ENCODE measurements around the gene SPATA45.
A peak's percentile ranks its signal among the peaks of the same experiment; 100 is the strongest.
"Not testable (repeated sequence)": the region's sequence is repeated elsewhere in the genome, so short reads cannot be mapped to it uniquely, and the experiment has no call there.

Gene SPATA45

DNA sequence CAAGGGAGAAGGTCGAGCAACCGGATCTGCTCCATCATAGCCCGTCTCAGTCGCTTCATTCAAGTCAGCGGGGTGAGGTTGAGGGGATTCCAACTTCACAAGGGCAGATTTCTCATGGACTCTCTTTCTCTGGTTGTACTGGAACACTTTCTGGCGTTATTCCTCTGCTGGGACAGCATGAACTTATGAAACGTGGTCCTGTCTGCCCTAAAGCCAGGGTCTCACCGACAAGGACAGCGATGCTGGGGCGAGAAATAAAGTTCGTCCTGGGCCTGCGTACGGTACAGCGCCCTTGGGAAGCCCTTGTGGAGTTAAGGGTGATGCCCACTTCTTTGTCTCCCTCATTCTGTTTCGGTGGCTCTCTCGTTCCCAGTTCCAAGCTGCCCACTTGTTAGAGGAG, 9.3 kb upstream of the SPATA45 start:
- ATAC-seq, result no peak
- no peak overlapping the region for H3K27ac Mint-ChIP-seq

DNA sequence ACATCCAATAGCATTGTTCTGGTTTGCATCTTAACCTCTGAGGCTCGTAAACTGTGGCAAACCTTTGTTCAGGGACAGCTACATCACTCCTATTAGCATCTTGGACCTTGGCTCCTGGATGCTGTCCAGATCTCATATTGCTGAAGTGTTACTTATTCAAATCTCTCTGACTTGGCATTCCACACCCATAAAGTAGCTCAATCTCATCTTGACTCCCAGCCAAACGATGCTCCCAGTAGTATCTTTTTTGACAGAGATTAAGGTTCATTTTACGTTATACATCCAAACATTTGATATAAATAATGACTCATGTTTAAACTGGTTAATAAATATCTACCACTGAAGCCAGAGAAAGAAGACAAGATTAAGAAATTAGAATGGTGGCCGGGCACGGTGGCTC, 6.2 kb upstream of the SPATA45 start:
- Mint-ChIP-seq H3K36me3 (peaks cover 5% of the 10 kb centered on the region), H3K27ac (no peak overlapping the region), H3K9me3 (peaks cover 2% of the 10 kb centered on the region), H3K4me1 (peaks cover 6% of the 10 kb centered on the region), H3K4me3 (no peak overlapping the region)
- ATAC-seq (no peak), DNase-seq (ENCODE audit: low spot score in 2 of 2) (no peak)

More for the DNA sequence above, 9.3 kb upstream of the SPATA45 start:
- Mint-ChIP-seq H3K9me3 (peaks cover 2% of the 10 kb centered on the region), H3K4me1 (peaks cover 13% of the 10 kb centered on the region), H3K36me3 (peaks cover 12% of the 10 kb centered on the region), H3K4me3 (no peak overlapping the region)
- no peak for DNase-seq (ENCODE audit: low spot score in 2 of 2)

DNA sequence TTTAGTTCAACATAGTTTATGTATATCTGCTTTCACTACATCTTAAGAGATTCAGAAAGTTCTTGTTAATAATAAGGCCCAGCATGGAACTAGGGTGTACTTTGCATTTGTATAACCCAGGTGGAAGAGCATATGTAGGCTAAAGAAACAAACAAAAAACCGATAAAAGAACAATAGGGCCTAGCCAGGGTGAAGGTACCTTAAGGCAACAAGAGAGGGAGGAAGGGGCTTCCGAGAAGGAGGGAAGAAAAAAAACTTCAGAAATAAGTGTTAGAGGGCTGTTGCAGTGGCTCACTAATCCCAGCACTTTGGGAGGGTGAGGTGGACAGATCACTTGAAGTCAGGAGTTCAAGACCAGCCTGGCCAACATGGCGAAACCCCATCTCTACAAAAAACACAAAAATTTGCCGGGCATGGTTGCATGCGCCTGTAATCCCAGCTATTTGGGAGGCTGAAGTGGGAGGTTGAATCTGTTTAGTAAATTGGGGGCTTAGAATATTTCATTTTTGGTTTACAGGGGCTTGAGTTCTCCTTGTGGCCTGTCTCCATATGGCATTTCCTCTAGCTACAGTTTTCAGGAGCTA, 4.7 kb upstream of the SPATA45 start:
- H3K36me3 Mint-ChIP-seq, result no peaks in the 10 kb centered on the region
- H3K27ac Mint-ChIP-seq, result no peak overlapping the region
- H3K4me3 Mint-ChIP-seq, result no peak overlapping the region
- no peak for ATAC-seq
- peaks cover 2% of the 10 kb centered on the region for H3K9me3 Mint-ChIP-seq
- DNase-seq (ENCODE audit: low spot score in 2 of 2), result no peak
- no peaks in the 10 kb centered on the region for H3K4me1 Mint-ChIP-seq

DNA sequence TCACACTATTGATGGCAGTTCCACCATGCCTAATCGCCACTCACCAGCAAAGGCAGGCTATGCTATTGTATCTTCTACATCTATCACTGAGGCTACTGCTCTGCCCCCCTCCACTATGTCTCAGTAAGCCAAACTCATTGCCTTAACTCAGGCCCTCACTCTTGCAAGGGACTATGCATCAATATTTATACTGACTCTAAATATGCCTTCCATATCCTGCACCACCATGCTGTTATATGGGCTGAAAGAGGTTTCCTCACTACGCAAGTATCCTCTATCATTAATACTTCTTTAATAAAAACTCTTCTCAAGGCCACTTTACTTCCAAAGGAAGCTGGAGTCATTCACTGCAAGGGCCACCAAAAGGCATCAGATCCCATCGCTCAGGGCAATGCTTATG, 2.9 kb downstream of the SPATA45 start:
- not testable (repeated sequence) for H3K27ac Mint-ChIP-seq; ATAC-seq; H3K4me3 Mint-ChIP-seq; H3K4me1 Mint-ChIP-seq; H3K9me3 Mint-ChIP-seq; H3K36me3 Mint-ChIP-seq; DNase-seq (ENCODE audit: low spot score in 2 of 2)

DNA sequence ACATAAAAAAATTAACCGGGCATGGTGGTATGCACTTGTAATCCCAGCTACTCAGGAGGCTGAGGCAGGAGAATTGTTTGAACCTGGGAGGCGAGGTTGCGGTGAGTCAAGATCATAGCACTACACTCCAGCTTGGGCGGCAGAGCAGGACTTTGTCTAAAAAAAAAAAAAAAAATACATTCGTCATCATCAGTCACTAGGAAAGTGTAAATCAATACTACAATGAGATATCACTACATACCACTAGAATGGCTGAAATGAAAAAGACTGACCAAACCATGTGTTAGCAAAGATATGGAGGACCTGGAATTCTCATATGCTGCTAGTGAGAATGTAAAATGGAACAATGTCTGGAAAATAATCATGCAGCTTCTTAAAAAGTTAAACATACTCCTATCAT, 9.3 kb downstream of the SPATA45 start:
- H3K27ac Mint-ChIP-seq, result no peak overlapping the region
- no peak for ATAC-seq
- no peak for DNase-seq (ENCODE audit: low spot score in 2 of 2)
- no peaks in the 10 kb centered on the region for H3K36me3 Mint-ChIP-seq
- no peaks in the 10 kb centered on the region for H3K9me3 Mint-ChIP-seq
- H3K4me3 Mint-ChIP-seq, result no peak overlapping the region
- H3K4me1 Mint-ChIP-seq, result no peaks in the 10 kb centered on the region

DNA sequence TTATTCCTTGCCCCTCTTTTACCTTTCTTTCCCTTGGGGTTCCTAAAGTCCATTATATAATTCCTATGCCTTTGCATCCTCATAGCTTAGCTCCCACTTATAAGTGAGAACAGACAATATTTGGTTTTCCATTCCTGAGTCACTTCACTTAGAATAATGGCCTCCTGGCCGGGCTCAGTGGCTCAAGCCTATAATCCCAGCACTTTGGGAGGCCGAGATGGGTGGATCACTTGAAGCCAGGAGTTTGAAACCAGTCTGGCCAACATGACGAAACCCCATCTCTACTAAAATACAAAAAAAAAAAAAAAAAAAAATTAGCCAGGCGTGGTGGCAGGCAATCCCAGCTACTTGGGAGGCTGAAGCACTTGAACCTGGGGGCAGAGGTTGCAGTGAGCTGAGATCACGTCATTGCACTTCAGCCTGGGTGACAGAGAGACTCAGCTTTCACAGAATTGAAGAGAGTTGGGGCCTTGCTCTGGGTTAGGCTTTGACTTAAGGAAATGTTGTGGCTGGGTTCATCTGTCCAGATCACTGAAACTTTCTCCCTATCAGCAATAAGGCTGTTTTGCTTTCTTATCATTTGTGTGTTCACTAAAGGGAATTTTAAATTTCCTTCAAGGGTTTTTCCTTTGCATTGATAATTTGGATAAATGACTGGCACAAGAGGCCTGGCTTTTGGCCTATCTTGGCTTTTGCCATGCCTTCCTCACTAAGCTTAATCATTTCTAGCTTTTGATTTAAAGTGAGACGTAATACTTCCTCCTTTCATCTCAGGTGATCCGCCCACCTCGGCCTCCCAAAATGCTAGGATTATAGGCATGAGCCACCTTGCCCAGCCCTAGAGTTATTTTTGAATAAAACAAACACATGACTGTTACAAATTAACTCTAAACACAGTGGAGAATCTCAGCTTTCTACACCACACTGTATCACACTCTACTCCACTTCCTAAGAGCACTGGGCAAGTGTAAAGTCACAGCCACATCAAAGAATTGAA, 13.9 kb downstream of the SPATA45 start:
- H3K36me3 Mint-ChIP-seq; H3K27ac Mint-ChIP-seq; H3K4me1 Mint-ChIP-seq; H3K9me3 Mint-ChIP-seq; DNase-seq (ENCODE audit: low spot score in 2 of 2); H3K4me3 Mint-ChIP-seq: not testable (repeated sequence)
- peak; percentile 21 for ATAC-seq

DNA sequence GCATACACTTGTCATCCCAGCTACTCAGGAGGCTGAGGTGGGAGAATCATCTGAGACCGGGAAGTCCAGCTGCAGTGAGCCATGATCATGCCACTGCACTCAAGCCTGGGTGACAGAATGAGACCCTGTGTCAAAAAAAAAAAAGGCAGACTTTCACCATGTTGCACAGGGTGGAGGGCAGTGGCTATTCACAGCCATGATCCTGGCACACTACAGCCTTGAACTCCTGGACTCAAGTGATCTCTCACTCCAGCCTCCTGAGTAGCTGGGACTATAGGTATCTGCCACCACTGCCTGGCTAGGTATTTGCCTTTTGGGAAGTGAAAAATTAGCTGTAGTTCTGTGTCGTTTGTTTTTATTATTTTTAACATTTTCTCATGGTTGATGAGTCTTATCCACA, 19.1 kb downstream of the SPATA45 start:
- H3K9me3 Mint-ChIP-seq, result peaks cover 12% of the 10 kb centered on the region
- H3K4me1 Mint-ChIP-seq, result peaks cover 5% of the 10 kb centered on the region
- no peak for DNase-seq (ENCODE audit: low spot score in 2 of 2)
- no peak overlapping the region for H3K4me3 Mint-ChIP-seq
- no peaks in the 10 kb centered on the region for H3K36me3 Mint-ChIP-seq
- ATAC-seq, result no peak
- H3K27ac Mint-ChIP-seq, result no peak overlapping the region

DNA sequence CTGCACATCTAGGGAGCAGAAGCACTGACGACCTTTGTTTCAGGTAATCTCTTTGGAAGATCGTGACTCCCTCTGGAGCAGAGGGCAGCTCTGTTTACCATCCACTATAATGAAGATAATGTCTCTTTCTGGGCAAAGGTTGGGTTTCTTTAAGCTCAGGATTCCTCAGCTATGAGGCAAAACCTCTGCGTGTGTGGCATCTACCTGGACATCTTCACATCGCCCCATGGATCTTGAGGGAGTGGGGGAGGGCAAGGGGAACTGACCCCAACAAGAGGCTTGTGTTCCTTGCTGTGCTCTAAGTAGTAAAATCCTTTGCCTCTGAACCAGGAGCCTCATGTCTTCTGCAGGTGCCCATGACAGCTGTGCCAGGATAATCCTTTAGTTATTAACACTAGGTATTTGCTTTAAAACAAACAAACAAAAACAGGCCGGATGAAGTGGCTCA, 19.6 kb downstream of the SPATA45 start:
- ATAC-seq, result no peak
- peaks cover 5% of the 10 kb centered on the region for H3K4me1 Mint-ChIP-seq
- no peak for DNase-seq (ENCODE audit: low spot score in 2 of 2)
- peaks cover 12% of the 10 kb centered on the region for H3K9me3 Mint-ChIP-seq
- H3K4me3 Mint-ChIP-seq, result no peak overlapping the region
- no peaks in the 10 kb centered on the region for H3K36me3 Mint-ChIP-seq
- H3K27ac Mint-ChIP-seq, result no peak overlapping the region

DNA sequence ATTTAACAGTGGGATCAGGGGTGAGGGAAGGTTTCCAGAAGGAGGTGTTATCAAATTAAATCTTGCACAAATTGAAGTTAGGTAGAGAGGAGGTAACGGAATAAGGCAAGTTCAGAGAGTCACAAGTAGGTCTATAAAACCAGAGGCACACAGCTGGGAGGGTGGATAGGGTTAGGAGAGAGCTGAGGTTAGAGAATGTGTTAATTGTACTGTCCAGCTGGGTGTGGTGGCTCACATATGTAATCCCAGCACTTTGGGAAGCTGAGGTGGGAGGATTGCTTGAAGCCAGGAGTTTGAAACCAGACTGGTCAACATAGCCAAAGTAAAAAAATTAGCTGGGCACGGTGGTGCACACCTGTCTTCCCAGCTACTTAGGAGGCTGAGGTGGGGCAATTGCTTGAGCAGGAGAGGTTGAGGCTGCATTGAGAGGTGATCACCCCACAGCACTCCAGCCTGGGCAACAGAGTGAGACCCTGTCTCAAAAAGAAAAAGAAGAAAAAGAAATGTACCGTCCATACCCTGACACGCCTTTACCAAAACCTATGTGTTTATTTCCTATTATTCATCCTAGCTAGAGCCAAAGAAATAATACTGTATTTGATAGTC, 20.2 kb downstream of the SPATA45 start:
- DNase-seq (ENCODE audit: low spot score in 2 of 2), result no peak
- peaks cover 5% of the 10 kb centered on the region for H3K4me1 Mint-ChIP-seq
- H3K4me3 Mint-ChIP-seq, result no peak overlapping the region
- H3K36me3 Mint-ChIP-seq, result no peaks in the 10 kb centered on the region
- peaks cover 12% of the 10 kb centered on the region for H3K9me3 Mint-ChIP-seq
- ATAC-seq, result no peak
- no peak overlapping the region for H3K27ac Mint-ChIP-seq

DNA sequence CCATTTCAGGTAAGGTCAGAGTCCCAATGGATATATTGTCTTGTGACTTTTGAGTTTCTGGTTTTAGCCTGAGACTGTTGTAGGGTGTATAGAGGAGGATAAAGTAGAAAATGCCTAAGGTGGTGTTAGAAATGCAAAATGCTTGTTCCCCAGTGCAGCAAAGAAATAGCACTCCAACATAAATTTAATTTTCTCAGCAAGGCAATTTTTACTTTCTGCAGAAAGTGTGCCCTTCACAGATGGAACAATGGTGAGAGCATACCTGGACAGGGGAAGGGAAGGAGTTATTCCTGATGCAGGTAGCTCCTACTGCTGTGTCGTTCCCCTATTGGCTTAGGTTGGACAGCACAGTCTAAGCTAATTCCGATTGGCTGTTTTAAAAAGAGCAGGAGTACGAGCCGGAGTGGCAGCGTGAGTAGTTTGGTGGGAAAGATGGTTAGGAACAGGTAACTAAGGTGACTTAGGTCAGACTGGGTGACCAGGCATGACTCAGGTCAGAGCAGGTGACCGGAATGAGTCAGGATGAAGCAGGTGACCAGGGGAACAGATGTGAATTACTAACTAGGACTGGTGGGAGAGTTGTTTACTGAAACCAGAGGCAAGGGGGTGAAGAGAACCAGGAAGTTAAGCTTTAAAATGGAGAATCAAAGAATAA, 21.5 kb downstream of the SPATA45 start:
- DNase-seq (ENCODE audit: low spot score in 2 of 2) (no peak), ATAC-seq (no peak)
- no peaks in the 10 kb centered on the region for H3K4me1 Mint-ChIP-seq
- H3K36me3 Mint-ChIP-seq, result no peaks in the 10 kb centered on the region
- H3K4me3 Mint-ChIP-seq, result no peak overlapping the region
- H3K27ac Mint-ChIP-seq, result no peak overlapping the region
- peaks cover 12% of the 10 kb centered on the region for H3K9me3 Mint-ChIP-seq

DNA sequence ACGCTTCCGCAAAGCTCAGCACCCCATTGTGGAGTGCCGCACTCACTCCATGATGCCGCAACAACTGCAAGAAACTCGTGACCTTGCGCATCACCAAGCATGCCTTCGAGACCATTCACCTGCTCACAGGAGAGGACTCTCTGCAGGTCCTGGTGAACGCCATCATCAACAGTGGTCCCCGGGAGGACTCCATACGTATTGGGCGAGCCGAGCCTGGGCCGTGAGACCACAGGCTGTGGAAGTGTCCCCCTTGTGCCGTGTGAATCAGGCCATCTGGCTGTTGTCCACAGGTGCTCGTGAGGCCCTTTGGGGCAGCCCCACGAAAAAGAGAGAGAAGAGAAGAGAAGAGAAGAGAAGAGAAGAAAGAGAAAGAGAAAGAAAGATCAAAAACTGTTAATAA, 23.2 kb downstream of the SPATA45 start:
- Mint-ChIP-seq H3K4me3 (no peak overlapping the region), H3K27ac (no peak overlapping the region), H3K36me3 (no peaks in the 10 kb centered on the region), H3K4me1 (no peaks in the 10 kb centered on the region), H3K9me3 (peaks cover 12% of the 10 kb centered on the region)
- DNase-seq (ENCODE audit: low spot score in 2 of 2) (no peak), ATAC-seq (no peak)

DNA sequence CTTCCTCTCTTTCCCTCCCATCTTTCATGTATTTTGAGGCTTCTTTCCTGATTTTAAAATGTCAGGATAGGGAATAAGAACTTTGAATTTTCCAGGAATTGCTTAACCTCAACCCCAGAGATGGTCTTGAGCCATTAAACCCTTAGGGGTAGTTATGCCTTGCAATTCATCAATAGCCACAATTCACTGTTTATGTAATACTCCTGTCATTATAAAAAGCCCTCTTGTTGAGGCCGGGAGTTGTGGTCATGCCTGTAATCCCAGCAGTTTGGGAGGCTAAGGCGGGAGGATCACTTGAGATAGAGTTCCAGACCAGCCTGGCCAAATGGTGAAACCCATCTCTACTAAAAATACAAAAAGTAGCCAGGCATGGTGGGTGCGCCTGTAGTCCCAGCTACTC, 24.5 kb downstream of the SPATA45 start:
- ATAC-seq (no peak), DNase-seq (ENCODE audit: low spot score in 2 of 2) (no peak)
- H3K4me3 Mint-ChIP-seq, result no peak overlapping the region
- H3K36me3 Mint-ChIP-seq, result no peaks in the 10 kb centered on the region
- no peak overlapping the region for H3K27ac Mint-ChIP-seq
- H3K4me1 Mint-ChIP-seq, result no peaks in the 10 kb centered on the region
- peaks cover 12% of the 10 kb centered on the region for H3K9me3 Mint-ChIP-seq

DNA sequence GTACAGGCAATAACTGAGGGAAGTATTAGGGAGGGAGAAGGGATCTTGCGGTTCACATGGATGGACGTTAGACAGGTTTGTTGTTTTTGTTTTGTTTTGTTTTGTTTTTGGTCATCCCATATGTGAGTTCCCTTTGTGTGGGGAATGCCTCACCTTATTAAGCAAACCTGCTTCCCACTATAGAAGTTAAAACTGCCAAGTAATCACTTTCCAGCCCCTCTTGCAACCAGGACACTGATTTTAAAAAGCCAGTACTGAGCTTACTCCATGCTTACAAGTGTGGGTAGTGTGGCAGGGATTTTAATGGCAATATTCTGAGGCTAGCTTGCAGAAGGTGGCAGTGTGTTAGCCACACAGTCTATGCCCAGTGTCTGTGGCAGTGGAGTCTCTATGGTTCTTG, 26.5 kb downstream of the SPATA45 start:
- no peaks in the 10 kb centered on the region for H3K36me3 Mint-ChIP-seq
- no peak overlapping the region for H3K27ac Mint-ChIP-seq

DNA sequence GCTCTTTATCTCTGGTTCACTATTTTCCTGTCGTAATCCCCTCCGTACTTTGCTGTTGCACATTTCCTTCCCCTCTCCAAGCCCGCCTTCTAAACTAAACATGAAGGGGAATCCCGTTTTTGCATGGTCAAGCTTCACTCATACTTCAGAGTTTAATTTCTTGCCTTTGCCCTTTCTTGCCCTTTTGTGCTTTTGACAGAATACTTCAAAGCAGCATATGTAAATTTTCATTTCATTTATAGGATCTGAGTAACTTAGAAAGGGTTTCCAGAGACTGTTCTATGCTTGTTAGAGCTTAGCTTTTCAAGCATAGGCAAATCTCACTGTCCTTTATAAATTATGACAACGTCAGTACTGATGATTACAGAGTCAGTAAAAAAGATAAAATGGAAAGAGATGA, 27.7 kb downstream of the SPATA45 start:
- ATAC-seq, result no peak
- H3K4me3 Mint-ChIP-seq, result no peak overlapping the region
- H3K4me1 Mint-ChIP-seq, result no peaks in the 10 kb centered on the region
- no peak overlapping the region for H3K27ac Mint-ChIP-seq
- H3K9me3 Mint-ChIP-seq, result peaks cover 2% of the 10 kb centered on the region
- H3K36me3 Mint-ChIP-seq, result no peaks in the 10 kb centered on the region
- no peak for DNase-seq (ENCODE audit: low spot score in 2 of 2)

More for the DNA sequence above, 26.5 kb downstream of the SPATA45 start:
- Mint-ChIP-seq H3K9me3 (peaks cover 8% of the 10 kb centered on the region), H3K4me1 (no peaks in the 10 kb centered on the region), H3K4me3 (no peak overlapping the region)
- DNase-seq (ENCODE audit: low spot score in 2 of 2) (no peak), ATAC-seq (no peak)

DNA sequence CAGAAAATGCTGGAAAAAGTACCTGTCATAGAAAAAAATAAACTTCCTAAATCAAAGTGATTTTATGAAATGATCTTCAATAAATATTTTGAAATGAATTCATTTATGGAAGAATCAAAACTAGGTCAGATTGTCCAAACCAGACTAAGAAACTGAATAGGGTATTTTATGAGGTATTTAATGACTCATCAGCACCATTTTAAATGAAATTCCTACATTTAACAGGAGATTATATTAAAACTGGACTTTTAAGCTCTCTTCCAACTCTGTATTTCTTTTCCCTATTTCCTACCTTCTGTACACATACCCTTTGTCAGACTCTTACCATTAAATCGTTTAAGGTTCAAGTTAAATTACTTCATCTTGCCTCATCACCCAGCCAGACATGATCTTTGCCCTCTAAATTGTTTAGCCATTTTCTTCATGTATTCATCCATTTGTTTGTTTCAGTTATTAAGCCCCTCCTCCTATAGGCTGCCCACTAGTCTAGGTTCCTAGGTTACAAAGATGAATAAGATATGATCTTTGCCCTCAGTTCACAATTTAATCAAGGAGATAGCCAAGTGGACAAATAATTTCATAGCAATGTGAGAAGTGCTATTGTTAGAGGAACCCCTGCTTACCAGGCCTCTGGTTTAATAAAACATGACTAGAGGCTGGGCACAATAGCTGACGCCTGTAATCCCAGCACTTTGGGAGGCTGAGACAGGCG, 30.7 kb downstream of the SPATA45 start:
- ATAC-seq (no peak), DNase-seq (ENCODE audit: low spot score in 2 of 2) (no peak)
- Mint-ChIP-seq H3K4me3 (no peak overlapping the region), H3K36me3 (peaks cover 14% of the 10 kb centered on the region), H3K4me1 (no peaks in the 10 kb centered on the region), H3K27ac (no peak overlapping the region), H3K9me3 (no peaks in the 10 kb centered on the region)

All from stimulated activated effector memory CD8-positive, alpha-beta T cell treated with anti-CD3 and anti-CD28 coated beads, Interleukin-12 subunit alpha, Interleukin-12 subunit beta, amount 100 ng/mL, for 72 hours (primary cell).